ENCODE data around the gene DLG2.

Gene DLG2

GRCh38 chr11:83721263-83721662 is 1905.9 kb downstream of the DLG2 start:
- no peak for TF ChIP-seq CTCF (IDR thresholded peaks at IDR 0.05)
- TF ChIP-seq ZFX (IDR thresholded peaks at IDR 0.05; ENCODE audit: borderline replicate concordance): no peak
- no peak overlapping the region for H3K27ac ChIP-seq

- TF ChIP-seq ZFX (IDR thresholded peaks at IDR 0.05; ENCODE audit: borderline replicate concordance) (no peak), CTCF (IDR thresholded peaks at IDR 0.05) (no peak)
- H3K27ac ChIP-seq: no peak overlapping the region
Measured at GRCh38 chr11:83720675-83721074, 1906.5 kb downstream of the DLG2 start.

GRCh38 chr11:83717537-83717936 is 1909.6 kb downstream of the DLG2 start:
- no peak overlapping the region for H3K27ac ChIP-seq
- TF ChIP-seq ZFX (IDR thresholded peaks at IDR 0.05; ENCODE audit: borderline replicate concordance): no peak
- no peak for TF ChIP-seq CTCF (IDR thresholded peaks at IDR 0.05)

- TF ChIP-seq ZFX (IDR thresholded peaks at IDR 0.05; ENCODE audit: borderline replicate concordance) (no peak), CTCF (IDR thresholded peaks at IDR 0.05) (no peak)
- H3K27ac ChIP-seq: no peak overlapping the region
Measured at GRCh38 chr11:83715927-83716535, 1911.1 kb downstream of the DLG2 start.

GRCh38 chr11:83713708-83714107 is 1913.4 kb downstream of the DLG2 start:
- no peak for TF ChIP-seq CTCF (IDR thresholded peaks at IDR 0.05)
- no peak for TF ChIP-seq ZFX (IDR thresholded peaks at IDR 0.05; ENCODE audit: borderline replicate concordance)
- H3K27ac ChIP-seq: no peak overlapping the region

- H3K27ac ChIP-seq: no peak overlapping the region
- TF ChIP-seq ZFX (IDR thresholded peaks at IDR 0.05; ENCODE audit: borderline replicate concordance) (no peak), CTCF (IDR thresholded peaks at IDR 0.05) (no peak)
Measured at GRCh38 chr11:83711106-83711527, 1916.0 kb downstream of the DLG2 start.

GRCh38 chr11:83709434-83709833 is 1917.7 kb downstream of the DLG2 start:
- H3K27ac ChIP-seq: no peak overlapping the region
- TF ChIP-seq CTCF (IDR thresholded peaks at IDR 0.05) (no peak), ZFX (IDR thresholded peaks at IDR 0.05; ENCODE audit: borderline replicate concordance) (no peak)

Measured in 22Rv1 (cell line).